Fibroblast of the aortic adventitia (primary cell): ENCODE measurements around the gene RRAS2. TPM values are rescaled to one million over a fixed set of nuclear protein-coding genes. Genes with fewer than 3 reads are reported as not detected.
"Not testable (repeated sequence)": the region's sequence is repeated elsewhere in the genome, so short reads cannot be mapped to it uniquely, and the experiment has no call there.

Experiments used
- DNase-seq: peaks from one replicate; pipeline ENCODE4 v3.0.0-alpha.2; 2010; ENCODE audit warnings: low read depth
- H3K4me3 ChIP-seq: 2 replicates; pipeline ENCODE4 v1.5.1; 2011; ENCODE audit warnings: low read depth, mild to moderate bottlenecking, control low read depth, low read length, moderate library complexity
- total RNA-seq: library from RNA; depleted of rRNA; stranded (reverse); fragments of >200 nt; gene quantifications from 2 replicates; pipeline ENCODE4 v1.2.3, GENCODE V29; 2012; ENCODE audit warnings: low replicate concordance
- TF ChIP-seq, protein P1 (sequence below): IDR thresholded peaks from 2 replicates; pipeline ENCODE4 v1.5.1; 2011; ENCODE audit warnings: mild to moderate bottlenecking, low read length, control low read depth, inconsistent platforms; ENCODE audit not compliant: insufficient read depth

RRAS2 gene
- total RNA-seq, 1 donor: 95.6 TPM

DNA sequence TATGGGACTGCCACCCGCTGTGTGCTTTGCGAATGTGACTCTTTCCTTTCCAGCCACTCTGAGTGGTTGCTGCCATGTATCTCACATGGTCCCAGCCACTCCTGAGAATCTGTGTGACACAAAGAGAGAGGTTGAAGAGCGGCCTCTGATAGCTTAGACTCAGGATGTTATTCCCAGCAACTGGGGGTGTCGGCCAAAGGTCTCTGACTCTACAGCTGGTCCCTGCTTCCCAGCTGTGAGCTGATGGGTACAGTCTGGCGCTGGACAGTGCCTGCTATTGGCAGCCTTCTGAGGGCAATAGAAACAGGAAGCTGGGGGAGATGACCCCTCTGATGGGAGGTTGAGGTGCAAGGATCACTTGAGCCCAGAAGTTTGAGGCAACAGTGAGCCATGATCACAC, 105.1 kb downstream of the RRAS2 start:
- TF ChIP-seq, protein P1, sequence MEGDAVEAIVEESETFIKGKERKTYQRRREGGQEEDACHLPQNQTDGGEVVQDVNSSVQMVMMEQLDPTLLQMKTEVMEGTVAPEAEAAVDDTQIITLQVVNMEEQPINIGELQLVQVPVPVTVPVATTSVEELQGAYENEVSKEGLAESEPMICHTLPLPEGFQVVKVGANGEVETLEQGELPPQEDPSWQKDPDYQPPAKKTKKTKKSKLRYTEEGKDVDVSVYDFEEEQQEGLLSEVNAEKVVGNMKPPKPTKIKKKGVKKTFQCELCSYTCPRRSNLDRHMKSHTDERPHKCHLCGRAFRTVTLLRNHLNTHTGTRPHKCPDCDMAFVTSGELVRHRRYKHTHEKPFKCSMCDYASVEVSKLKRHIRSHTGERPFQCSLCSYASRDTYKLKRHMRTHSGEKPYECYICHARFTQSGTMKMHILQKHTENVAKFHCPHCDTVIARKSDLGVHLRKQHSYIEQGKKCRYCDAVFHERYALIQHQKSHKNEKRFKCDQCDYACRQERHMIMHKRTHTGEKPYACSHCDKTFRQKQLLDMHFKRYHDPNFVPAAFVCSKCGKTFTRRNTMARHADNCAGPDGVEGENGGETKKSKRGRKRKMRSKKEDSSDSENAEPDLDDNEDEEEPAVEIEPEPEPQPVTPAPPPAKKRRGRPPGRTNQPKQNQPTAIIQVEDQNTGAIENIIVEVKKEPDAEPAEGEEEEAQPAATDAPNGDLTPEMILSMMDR: no peak
- H3K4me3 ChIP-seq: no peak overlapping the region
- DNase-seq: no peak

DNA sequence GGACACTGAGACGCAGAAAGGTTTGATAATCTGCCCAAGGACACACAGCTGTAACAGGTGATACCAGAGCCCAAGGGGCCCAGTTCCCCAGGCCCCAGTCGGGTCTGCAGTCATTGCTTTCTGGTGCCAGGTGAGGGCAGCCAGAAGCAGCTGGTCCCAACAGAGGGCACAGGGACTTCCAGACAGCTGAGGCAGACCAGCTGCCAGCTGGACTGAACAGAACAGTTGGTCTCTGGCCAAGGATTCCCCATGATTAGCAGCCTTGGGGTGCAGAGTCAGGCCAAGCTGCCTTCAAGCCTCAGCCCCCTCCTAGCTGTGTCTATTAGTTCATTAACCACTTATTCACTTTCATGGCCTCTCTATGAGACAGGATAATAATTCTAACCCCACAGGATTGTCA, 105.6 kb downstream of the RRAS2 start:
- no peak overlapping the region for H3K4me3 ChIP-seq
- no peak for DNase-seq
- TF ChIP-seq, protein P1: no peak

DNA sequence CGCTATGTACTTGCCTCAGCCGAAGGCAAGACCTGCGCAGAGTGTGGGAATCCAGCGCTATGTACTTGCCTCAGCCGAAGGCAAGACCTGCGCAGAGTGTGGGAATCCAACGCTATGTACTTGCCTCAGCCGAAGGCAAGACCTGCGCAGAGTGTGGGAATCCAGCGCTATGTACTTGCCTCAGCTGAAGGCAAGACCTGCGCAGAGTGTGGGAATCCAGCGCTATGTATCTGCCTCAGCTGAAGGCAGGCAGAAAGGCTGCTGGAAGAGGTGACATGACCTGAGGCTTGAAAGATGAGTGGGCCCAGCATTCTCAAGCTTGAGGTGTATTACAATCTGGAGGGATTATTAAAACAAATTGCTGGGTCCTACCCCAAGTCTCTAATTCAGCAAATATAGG, 106.5 kb downstream of the RRAS2 start:
- not testable (repeated sequence) for DNase-seq, H3K4me3 ChIP-seq

DNA sequence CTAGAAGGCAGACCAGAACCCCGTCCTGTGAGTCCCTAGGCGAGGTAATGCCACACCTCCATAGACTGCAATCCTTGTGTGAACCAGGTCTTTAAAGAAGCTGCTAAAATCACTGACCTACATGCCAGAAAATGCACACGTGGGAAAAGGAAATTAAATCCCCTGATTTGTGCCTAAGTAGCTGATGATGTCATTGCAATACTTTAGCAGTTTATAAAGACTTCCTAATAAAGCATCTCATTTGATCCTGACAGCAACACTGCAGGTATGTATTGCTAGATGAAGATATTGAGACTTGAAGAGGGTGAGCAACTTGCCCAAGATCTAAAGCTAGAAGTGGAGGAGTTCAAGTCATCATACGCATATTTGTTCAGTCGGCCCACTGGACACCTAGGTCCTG, 107.2 kb downstream of the RRAS2 start:
- TF ChIP-seq, protein P1: no peak
- H3K4me3 ChIP-seq: no peak overlapping the region
- DNase-seq: no peak

DNA sequence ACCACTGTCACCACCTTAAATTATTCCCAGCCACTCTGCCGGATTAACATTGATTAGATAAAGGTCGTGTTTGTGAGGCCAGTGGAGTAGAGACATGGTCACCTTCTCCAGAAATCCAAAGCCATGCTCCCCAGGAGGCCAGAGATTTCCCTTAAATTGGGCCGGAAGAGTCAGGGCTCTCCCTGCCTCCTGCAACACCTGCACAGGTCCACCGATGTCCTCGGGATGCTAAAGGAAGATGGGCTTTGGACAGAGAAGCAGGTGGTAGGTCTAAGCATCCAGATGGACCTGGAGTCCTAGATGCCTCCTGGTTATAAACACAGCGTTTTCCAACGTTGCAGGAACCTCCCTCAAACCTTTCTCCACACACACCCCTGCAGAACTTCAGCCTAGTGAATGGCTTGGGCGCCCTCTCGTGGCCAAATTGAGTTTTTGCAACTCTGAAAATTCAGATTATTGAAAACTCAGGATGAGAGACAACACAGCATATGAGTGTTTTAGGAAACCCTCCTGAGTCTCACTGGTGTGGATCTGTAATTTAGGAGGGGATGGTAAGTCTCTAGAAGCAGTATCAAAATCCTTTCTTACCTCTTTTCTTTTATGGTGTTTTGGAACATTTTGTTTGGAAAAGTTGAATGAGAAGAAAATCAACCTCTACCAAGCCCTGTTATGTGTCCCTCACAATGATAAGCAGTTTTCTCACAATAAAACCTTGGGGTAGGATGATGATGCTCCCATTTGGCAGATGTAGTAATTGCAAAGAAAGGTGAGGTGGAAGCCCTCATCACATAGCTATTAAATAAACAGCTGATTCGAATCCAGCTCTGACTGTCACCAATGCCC, 109.6 kb downstream of the RRAS2 start:
- no peak overlapping the region for H3K4me3 ChIP-seq
- TF ChIP-seq, protein P1: peak; percentile 85

DNA sequence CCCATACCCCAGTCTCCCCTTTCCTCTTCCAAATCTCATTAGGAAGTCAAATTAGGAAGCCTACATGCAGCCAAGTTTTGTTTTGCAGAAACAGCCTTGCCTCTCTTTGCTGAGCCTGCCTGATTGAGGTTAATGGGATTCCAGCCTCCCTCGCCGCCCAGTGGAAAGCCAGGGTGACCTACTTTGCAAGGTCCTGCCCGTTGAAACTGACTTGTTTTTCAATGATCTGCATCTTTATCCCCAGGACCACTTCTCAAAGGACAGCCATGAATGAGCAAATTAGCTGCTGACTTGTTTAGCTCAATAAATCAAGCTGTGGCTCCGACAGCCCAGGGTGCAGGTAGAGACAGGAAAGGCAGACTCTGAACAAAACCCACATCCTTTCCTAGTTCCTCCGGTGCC, 110.4 kb downstream of the RRAS2 start:
- no peak overlapping the region for H3K4me3 ChIP-seq
- DNase-seq: no peak
- TF ChIP-seq, protein P1: no peak

More for the DNA sequence above, 109.6 kb downstream of the RRAS2 start:
- DNase-seq: peak; percentile 71

DNA sequence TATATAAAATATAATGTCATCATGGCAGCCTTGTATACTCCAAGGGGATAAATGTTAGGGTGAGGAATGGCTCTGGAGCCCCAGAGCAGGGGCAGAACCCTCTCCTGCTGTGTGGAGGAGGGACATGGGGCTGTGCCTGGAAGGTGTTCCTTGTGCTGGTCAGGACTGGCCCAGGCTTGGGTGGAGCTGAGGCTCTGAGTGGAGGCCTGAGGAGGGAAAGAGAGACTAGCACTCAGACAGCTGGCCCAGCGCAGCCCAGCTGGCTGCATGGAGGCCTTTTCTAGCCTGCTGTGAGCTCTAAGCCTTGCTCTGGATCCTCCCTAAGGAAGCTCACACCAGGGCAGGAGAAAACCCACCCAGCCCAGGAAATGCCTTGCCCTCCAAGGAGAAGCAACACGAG, 113.5 kb downstream of the RRAS2 start:
- no peak for DNase-seq
- no peak overlapping the region for H3K4me3 ChIP-seq
- TF ChIP-seq, protein P1: no peak
